ENCODE results near the gene HDAC4.
A peak's percentile ranks its signal among the peaks of the same experiment; 100 is the strongest.

The HDAC4 gene

GRCh38 chr2:239328351-239329191 lies 72.2 kb downstream of the HDAC4 start:
- H3K9ac ChIP-seq (ENCODE audit: low read length) = no peak overlapping the region
- H3K36me3 ChIP-seq (ENCODE audit: control insufficient read depth, insufficient read depth, low read length) = no peaks in the 10 kb centered on the region
- H3K9me3 ChIP-seq (ENCODE audit: control insufficient read depth, low read length) = no peaks in the 10 kb centered on the region

GRCh38 chr2:239327536-239328350 lies 73.1 kb downstream of the HDAC4 start:
- no peak overlapping the region for H3K9ac ChIP-seq (ENCODE audit: low read length)

More at GRCh38 chr2:239328351-239329191, 72.2 kb downstream of the HDAC4 start:
- H3K27me3 ChIP-seq (ENCODE audit: control insufficient read depth, insufficient read depth, low read length) = no peaks in the 10 kb centered on the region
- H3K4me1 ChIP-seq (ENCODE audit: control insufficient read depth, insufficient read depth, low read length) = peaks cover 24% of the 10 kb centered on the region
- no peak overlapping the region for H3K4me3 ChIP-seq (ENCODE audit: low read length)

GRCh38 chr2:239326831-239327535 lies 73.8 kb downstream of the HDAC4 start:
- Histone ChIP-seq H3K9ac (ENCODE audit: low read length) (no peak overlapping the region), H3K27me3 (ENCODE audit: control insufficient read depth, insufficient read depth, low read length) (no peaks in the 10 kb centered on the region), H3K4me1 (ENCODE audit: control insufficient read depth, insufficient read depth, low read length) (peaks cover 39% of the 10 kb centered on the region), H3K36me3 (ENCODE audit: control insufficient read depth, insufficient read depth, low read length) (no peaks in the 10 kb centered on the region), H3K4me3 (ENCODE audit: low read length) (no peak overlapping the region), H3K9me3 (ENCODE audit: control insufficient read depth, low read length) (no peaks in the 10 kb centered on the region)

More at GRCh38 chr2:239327536-239328350, 73.1 kb downstream of the HDAC4 start:
- H3K36me3 ChIP-seq (ENCODE audit: control insufficient read depth, insufficient read depth, low read length) = no peaks in the 10 kb centered on the region
- peaks cover 31% of the 10 kb centered on the region for H3K4me1 ChIP-seq (ENCODE audit: control insufficient read depth, insufficient read depth, low read length)
- no peaks in the 10 kb centered on the region for H3K9me3 ChIP-seq (ENCODE audit: control insufficient read depth, low read length)
- no peaks in the 10 kb centered on the region for H3K27me3 ChIP-seq (ENCODE audit: control insufficient read depth, insufficient read depth, low read length)
- H3K4me3 ChIP-seq (ENCODE audit: low read length) = no peak overlapping the region

GRCh38 chr2:239324456-239324855 lies 76.4 kb downstream of the HDAC4 start:
- no peaks in the 10 kb centered on the region for H3K27me3 ChIP-seq (ENCODE audit: control insufficient read depth, insufficient read depth, low read length)
- H3K9me3 ChIP-seq (ENCODE audit: control insufficient read depth, low read length) = no peaks in the 10 kb centered on the region
- H3K4me1 ChIP-seq (ENCODE audit: control insufficient read depth, insufficient read depth, low read length) = peaks cover 36% of the 10 kb centered on the region
- no peak overlapping the region for H3K4me3 ChIP-seq (ENCODE audit: low read length)
- no peak overlapping the region for H3K9ac ChIP-seq (ENCODE audit: low read length)
- H3K36me3 ChIP-seq (ENCODE audit: control insufficient read depth, insufficient read depth, low read length) = no peaks in the 10 kb centered on the region

- H3K4me1 ChIP-seq (ENCODE audit: control insufficient read depth, insufficient read depth, low read length) = peaks cover 33% of the 10 kb centered on the region
- no peak overlapping the region for H3K9ac ChIP-seq (ENCODE audit: low read length)
- H3K36me3 ChIP-seq (ENCODE audit: control insufficient read depth, insufficient read depth, low read length) = no peaks in the 10 kb centered on the region
- no peaks in the 10 kb centered on the region for H3K9me3 ChIP-seq (ENCODE audit: control insufficient read depth, low read length)
- H3K4me3 ChIP-seq (ENCODE audit: low read length) = no peak overlapping the region
- no peaks in the 10 kb centered on the region for H3K27me3 ChIP-seq (ENCODE audit: control insufficient read depth, insufficient read depth, low read length)
Measured at GRCh38 chr2:239323447-239323846, 77.4 kb downstream of the HDAC4 start.

GRCh38 chr2:239322416-239323086 lies 78.3 kb downstream of the HDAC4 start:
- Histone ChIP-seq H3K4me1 (ENCODE audit: control insufficient read depth, insufficient read depth, low read length) (peaks cover 29% of the 10 kb centered on the region), H3K9ac (ENCODE audit: low read length) (no peak overlapping the region), H3K36me3 (ENCODE audit: control insufficient read depth, insufficient read depth, low read length) (no peaks in the 10 kb centered on the region), H3K27me3 (ENCODE audit: control insufficient read depth, insufficient read depth, low read length) (no peaks in the 10 kb centered on the region), H3K9me3 (ENCODE audit: control insufficient read depth, low read length) (no peaks in the 10 kb centered on the region), H3K4me3 (ENCODE audit: low read length) (no peak overlapping the region)

- Histone ChIP-seq H3K4me1 (ENCODE audit: control insufficient read depth, insufficient read depth, low read length) (peaks cover 36% of the 10 kb centered on the region), H3K9me3 (ENCODE audit: control insufficient read depth, low read length) (no peaks in the 10 kb centered on the region), H3K9ac (ENCODE audit: low read length) (no peak overlapping the region), H3K4me3 (ENCODE audit: low read length) (no peak overlapping the region), H3K36me3 (ENCODE audit: control insufficient read depth, insufficient read depth, low read length) (no peaks in the 10 kb centered on the region), H3K27me3 (ENCODE audit: control insufficient read depth, insufficient read depth, low read length) (no peaks in the 10 kb centered on the region)
Measured at GRCh38 chr2:239321596-239322415, 79.0 kb downstream of the HDAC4 start.

- H3K9ac ChIP-seq (ENCODE audit: low read length) = peak overlapping the region; percentile 30
- no peaks in the 10 kb centered on the region for H3K27me3 ChIP-seq (ENCODE audit: control insufficient read depth, insufficient read depth, low read length)
Measured at GRCh38 chr2:239318790-239319661, 81.8 kb downstream of the HDAC4 start.

GRCh38 chr2:239318151-239318611 lies 82.6 kb downstream of the HDAC4 start:
- Histone ChIP-seq H3K27me3 (ENCODE audit: control insufficient read depth, insufficient read depth, low read length) (no peaks in the 10 kb centered on the region), H3K4me3 (ENCODE audit: low read length) (no peak overlapping the region), H3K4me1 (ENCODE audit: control insufficient read depth, insufficient read depth, low read length) (peaks cover 38% of the 10 kb centered on the region), H3K9me3 (ENCODE audit: control insufficient read depth, low read length) (no peaks in the 10 kb centered on the region), H3K36me3 (ENCODE audit: control insufficient read depth, insufficient read depth, low read length) (no peaks in the 10 kb centered on the region), H3K9ac (ENCODE audit: low read length) (no peak overlapping the region)

More at GRCh38 chr2:239318790-239319661, 81.8 kb downstream of the HDAC4 start:
- Histone ChIP-seq H3K36me3 (ENCODE audit: control insufficient read depth, insufficient read depth, low read length) (no peaks in the 10 kb centered on the region), H3K9me3 (ENCODE audit: control insufficient read depth, low read length) (no peaks in the 10 kb centered on the region), H3K4me3 (ENCODE audit: low read length) (peak overlapping the region; percentile 20), H3K4me1 (ENCODE audit: control insufficient read depth, insufficient read depth, low read length) (peaks cover 42% of the 10 kb centered on the region)

All from mucosa of stomach (tissue), 1 donor.